ENCODE data around the gene ZNF778. TPM values are rescaled to one million over a fixed set of nuclear protein-coding genes. Genes with fewer than 3 reads are reported as not detected.

Gene ZNF778
- total RNA-seq, 2 donors from 2014 or later = 13.0 to 16.3 TPM

- no peak for DNase-seq
- Histone ChIP-seq H3K27me3 (ENCODE audit: control insufficient read depth, insufficient read depth, low read length, poor library complexity, severe bottlenecking) (no peaks in the 10 kb centered on the region), H3K4me3 (ENCODE audit: low read length) (no peak overlapping the region), H3K36me3 (ENCODE audit: control insufficient read depth, insufficient read depth, low read length) (no peaks in the 10 kb centered on the region), H3K9ac (ENCODE audit: extremely low read depth, low read length, poor library complexity, severe bottlenecking) (no peak overlapping the region), H3K4me1 (ENCODE audit: control insufficient read depth, insufficient read depth, low read length) (no peaks in the 10 kb centered on the region), H3K9me3 (ENCODE audit: control insufficient read depth, low read length) (no peaks in the 10 kb centered on the region), H3K27ac (ENCODE audit: low read depth, low read length) (no peak overlapping the region)
- H3K27me3 Mint-ChIP-seq (ENCODE audit: insufficient read depth) = peaks cover 58% of the 10 kb centered on the region
- no peaks in the 10 kb centered on the region for H3K36me3 Mint-ChIP-seq (ENCODE audit: low read depth)
- H3K27ac Mint-ChIP-seq = no peak overlapping the region
- TF ChIP-seq, protein P1, sequence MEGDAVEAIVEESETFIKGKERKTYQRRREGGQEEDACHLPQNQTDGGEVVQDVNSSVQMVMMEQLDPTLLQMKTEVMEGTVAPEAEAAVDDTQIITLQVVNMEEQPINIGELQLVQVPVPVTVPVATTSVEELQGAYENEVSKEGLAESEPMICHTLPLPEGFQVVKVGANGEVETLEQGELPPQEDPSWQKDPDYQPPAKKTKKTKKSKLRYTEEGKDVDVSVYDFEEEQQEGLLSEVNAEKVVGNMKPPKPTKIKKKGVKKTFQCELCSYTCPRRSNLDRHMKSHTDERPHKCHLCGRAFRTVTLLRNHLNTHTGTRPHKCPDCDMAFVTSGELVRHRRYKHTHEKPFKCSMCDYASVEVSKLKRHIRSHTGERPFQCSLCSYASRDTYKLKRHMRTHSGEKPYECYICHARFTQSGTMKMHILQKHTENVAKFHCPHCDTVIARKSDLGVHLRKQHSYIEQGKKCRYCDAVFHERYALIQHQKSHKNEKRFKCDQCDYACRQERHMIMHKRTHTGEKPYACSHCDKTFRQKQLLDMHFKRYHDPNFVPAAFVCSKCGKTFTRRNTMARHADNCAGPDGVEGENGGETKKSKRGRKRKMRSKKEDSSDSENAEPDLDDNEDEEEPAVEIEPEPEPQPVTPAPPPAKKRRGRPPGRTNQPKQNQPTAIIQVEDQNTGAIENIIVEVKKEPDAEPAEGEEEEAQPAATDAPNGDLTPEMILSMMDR (conservative IDR thresholded peaks at IDR 0.05) = no peak
- no peak overlapping the region for H3K4me3 Mint-ChIP-seq
- WGBS, 2 experiments (ENCODE audit: insufficient coverage in 1 of 2, insufficient read length in 1 of 2) = 86 to 93% methylated on average over 8 to 10 of the region's 10 CpGs
- no peaks in the 10 kb centered on the region for H3K4me1 Mint-ChIP-seq
- peaks cover 17% of the 10 kb centered on the region for H3K9me3 Mint-ChIP-seq
Observed at GRCh38 chr16:89253548-89254287, 36.2 kb downstream of the ZNF778 start.

DNA sequence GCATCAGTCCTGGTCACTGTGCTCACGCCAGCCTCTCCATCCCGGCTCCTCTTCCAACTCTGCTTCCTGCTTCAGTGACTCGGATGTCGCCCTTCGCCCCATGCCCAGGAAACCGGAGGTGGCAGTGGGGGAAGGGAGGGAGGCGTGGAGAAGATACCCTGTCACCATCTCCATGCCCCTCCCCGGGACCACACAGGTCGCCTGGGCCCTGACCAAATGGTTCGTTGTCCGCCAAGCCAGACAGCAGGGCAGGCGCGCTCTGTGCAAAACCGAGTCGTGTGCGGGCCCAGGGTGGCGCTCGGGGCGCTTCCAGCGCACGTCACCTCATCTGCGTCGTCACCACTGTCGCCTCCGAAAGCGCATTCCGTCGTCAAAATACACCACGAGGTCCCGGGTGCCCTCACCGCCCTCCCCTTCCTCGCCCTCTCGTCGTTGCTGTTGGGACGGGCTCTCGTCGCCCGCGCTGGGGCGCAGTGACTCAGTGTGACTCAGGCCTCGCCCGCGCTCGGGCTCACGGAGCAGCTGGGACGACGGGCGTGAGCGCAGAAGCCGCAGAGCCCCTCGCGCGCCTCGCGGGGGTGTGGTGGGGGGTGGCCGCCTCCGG is 39.2 kb downstream of the ZNF778 start:
- no peaks in the 10 kb centered on the region for H3K36me3 Mint-ChIP-seq (ENCODE audit: low read depth)
- TF ChIP-seq, protein P1 (conservative IDR thresholded peaks at IDR 0.05) = no peak
- no peak overlapping the region for H3K9ac ChIP-seq (ENCODE audit: extremely low read depth, low read length, poor library complexity, severe bottlenecking)
- no peak overlapping the region for H3K4me3 ChIP-seq (ENCODE audit: low read length)
- no peaks in the 10 kb centered on the region for H3K27me3 ChIP-seq (ENCODE audit: control insufficient read depth, insufficient read depth, low read length, poor library complexity, severe bottlenecking)
- H3K27ac Mint-ChIP-seq = peak overlapping the region; percentile 76
- H3K4me1 Mint-ChIP-seq = no peaks in the 10 kb centered on the region
- no peaks in the 10 kb centered on the region for H3K9me3 ChIP-seq (ENCODE audit: control insufficient read depth, low read length)
- H3K27me3 Mint-ChIP-seq (ENCODE audit: insufficient read depth) = peaks cover 39% of the 10 kb centered on the region
- 81 to 84% methylated on average over 27 to 57 of the region's 57 CpGs for WGBS, 2 experiments (ENCODE audit: insufficient coverage in 1 of 2, insufficient read length in 1 of 2)
- peak; percentile 84 for DNase-seq
- H3K4me3 Mint-ChIP-seq = peak overlapping the region; percentile 50
- no peaks in the 10 kb centered on the region for H3K4me1 ChIP-seq (ENCODE audit: control insufficient read depth, insufficient read depth, low read length)
- no peak overlapping the region for H3K27ac ChIP-seq (ENCODE audit: low read depth, low read length)
- peaks cover 2% of the 10 kb centered on the region for H3K9me3 Mint-ChIP-seq
- no peaks in the 10 kb centered on the region for H3K36me3 ChIP-seq (ENCODE audit: control insufficient read depth, insufficient read depth, low read length)

DNA sequence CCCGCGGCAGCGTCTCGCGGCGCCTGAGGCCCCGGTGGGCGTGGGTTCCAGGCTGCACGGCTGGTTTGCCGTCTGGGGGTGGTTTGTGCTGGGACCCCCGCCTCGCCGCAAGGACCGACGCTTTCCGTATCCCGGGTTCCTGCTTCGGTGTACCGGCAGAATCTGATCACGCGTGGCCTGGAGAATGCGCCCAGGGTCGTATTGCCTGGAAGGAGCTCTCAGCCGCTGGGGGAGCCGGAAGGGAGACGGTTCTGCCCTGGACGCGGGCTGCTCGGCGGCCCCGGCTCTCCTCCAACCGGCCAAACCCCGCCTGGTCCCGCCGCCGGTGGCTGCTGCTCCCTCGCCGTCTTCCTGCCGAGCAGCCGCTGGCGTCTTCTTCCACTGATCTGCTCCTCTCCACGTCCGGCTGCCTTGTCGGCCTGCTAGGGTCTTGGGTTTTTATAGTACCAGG is 39.8 kb downstream of the ZNF778 start:
- no peak overlapping the region for H3K9ac ChIP-seq (ENCODE audit: extremely low read depth, low read length, poor library complexity, severe bottlenecking)
- H3K27ac Mint-ChIP-seq = no peak overlapping the region
- no peaks in the 10 kb centered on the region for H3K27me3 ChIP-seq (ENCODE audit: control insufficient read depth, insufficient read depth, low read length, poor library complexity, severe bottlenecking)
- DNase-seq = peak; percentile 74
- TF ChIP-seq, protein P1 (conservative IDR thresholded peaks at IDR 0.05) = peak; percentile 37
- no peaks in the 10 kb centered on the region for H3K9me3 ChIP-seq (ENCODE audit: control insufficient read depth, low read length)
- no peaks in the 10 kb centered on the region for H3K4me1 ChIP-seq (ENCODE audit: control insufficient read depth, insufficient read depth, low read length)
- H3K4me3 Mint-ChIP-seq = peak overlapping the region; percentile 50
- no peaks in the 10 kb centered on the region for H3K4me1 Mint-ChIP-seq
- no peak overlapping the region for H3K4me3 ChIP-seq (ENCODE audit: low read length)
- no peaks in the 10 kb centered on the region for H3K36me3 ChIP-seq (ENCODE audit: control insufficient read depth, insufficient read depth, low read length)
- H3K36me3 Mint-ChIP-seq (ENCODE audit: low read depth) = no peaks in the 10 kb centered on the region
- peaks cover 2% of the 10 kb centered on the region for H3K9me3 Mint-ChIP-seq
- peaks cover 38% of the 10 kb centered on the region for H3K27me3 Mint-ChIP-seq (ENCODE audit: insufficient read depth)
- 45 to 78% methylated on average over 39 to 44 of the region's 44 CpGs for WGBS, 2 experiments (ENCODE audit: insufficient coverage in 1 of 2, insufficient read length in 1 of 2)
- no peak overlapping the region for H3K27ac ChIP-seq (ENCODE audit: low read depth, low read length)
